ENCODE results near the gene SCAMP1. TPM values are rescaled to one million over a fixed set of nuclear protein-coding genes. Genes with fewer than 3 reads are reported as not detected.
A peak's percentile ranks its signal among the peaks of the same experiment; 100 is the strongest.
"Not testable (repeated sequence)": the region's sequence is repeated elsewhere in the genome, so short reads cannot be mapped to it uniquely, and the experiment has no call there.

Gene SCAMP1
- total and polyA plus RNA-seq, 4 experiments from 2014 or later = 28.9 to 38.3 (median 31.7) TPM

GRCh38 chr5:78424665-78425064 is 64.2 kb downstream of the SCAMP1 start:
- H3K4me3 Mint-ChIP-seq = no peak overlapping the region
- no peak for DNase-seq
- peak overlapping the region in 1 of 7 donors; percentile 61 for H3K27ac Mint-ChIP-seq
- Histone ChIP-seq H3K36me3 (ENCODE audit: insufficient read depth, low read length) (peaks cover 7% of the 10 kb centered on the region), H3K27me3 (ENCODE audit: insufficient read depth, low read length) (no peaks in the 10 kb centered on the region), H3K4me1 (ENCODE audit: insufficient read depth, low read length) (no peaks in the 10 kb centered on the region), H3K27ac (ENCODE audit: low read depth, low read length) (no peak overlapping the region), H3K4me3 (ENCODE audit: low read length in 2 of 2) (no peak overlapping the region), H3K9me3 (ENCODE audit: control insufficient read depth in 1 of 2, low read length in 2 of 2) (no peaks in the 10 kb centered on the region)
- peaks cover 3 to 8% (median 4%) of the 10 kb centered on the region in 4 donors for H3K4me1 Mint-ChIP-seq
- peaks cover 57 to 62% of the 10 kb centered on the region in 2 donors for H3K36me3 Mint-ChIP-seq
- H3K27me3 Mint-ChIP-seq = no peaks in the 10 kb centered on the region
- CTCF ChIA-PET (ENCODE audit: partially characterized antibody) = no interaction called here
- intact Hi-C loops (cut with micrococcal nuclease) = no loop called here
- POLR2A ChIA-PET (ENCODE audit: partially characterized antibody) = no interaction called here
- H3K9me3 Mint-ChIP-seq = peaks cover 0 to 9% (median 4%) of the 10 kb centered on the region in 8 donors

DNA sequence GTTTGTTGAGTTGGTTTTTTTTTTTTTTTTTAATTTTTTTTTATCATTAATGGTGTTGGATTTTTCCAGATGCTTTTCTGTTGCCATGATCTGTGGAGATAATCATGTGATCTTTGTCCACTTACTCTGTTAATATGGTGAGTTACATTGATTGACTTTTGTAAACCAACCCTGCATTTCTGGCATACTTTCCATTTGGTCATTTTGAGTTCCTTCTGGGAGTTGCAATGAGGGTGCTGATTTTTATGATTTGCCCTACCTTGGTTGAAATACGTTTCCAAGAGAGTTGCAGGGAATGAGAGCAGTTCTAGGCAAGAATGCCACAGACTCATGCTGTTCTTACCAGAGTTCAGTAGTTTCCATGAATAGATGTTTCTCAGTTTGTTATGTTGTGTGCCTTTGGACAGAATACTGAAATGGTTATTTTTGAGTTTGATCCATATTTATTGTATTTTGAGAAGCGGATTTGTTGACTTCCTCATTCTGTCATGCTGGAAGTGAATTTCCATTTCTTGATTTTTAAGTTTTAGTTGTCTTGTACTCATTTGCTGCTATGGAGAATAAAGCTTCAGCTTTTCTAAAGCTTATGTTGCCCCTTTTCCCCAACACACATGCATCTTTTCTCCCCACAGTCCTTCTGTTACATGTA is 69.0 kb downstream of the SCAMP1 start:
- intact Hi-C loops (cut with micrococcal nuclease) = no loop called here
- Histone ChIP-seq H3K4me3 (ENCODE audit: low read length in 2 of 2) (no peak overlapping the region), H3K9me3 (ENCODE audit: control insufficient read depth in 1 of 2, low read length in 2 of 2) (no peaks in the 10 kb centered on the region), H3K4me1 (ENCODE audit: insufficient read depth, low read length) (no peaks in the 10 kb centered on the region), H3K27ac (ENCODE audit: low read depth, low read length) (no peak overlapping the region), H3K36me3 (ENCODE audit: insufficient read depth, low read length) (peaks cover 3% of the 10 kb centered on the region), H3K27me3 (ENCODE audit: insufficient read depth, low read length) (no peaks in the 10 kb centered on the region)
- H3K36me3 Mint-ChIP-seq = peaks cover 60 to 66% of the 10 kb centered on the region in 2 donors
- H3K27ac Mint-ChIP-seq = no peak overlapping the region
- H3K4me1 Mint-ChIP-seq = peaks cover 5 to 13% (median 7%) of the 10 kb centered on the region in 4 donors
- H3K9me3 Mint-ChIP-seq = peaks cover 0 to 17% (median 6%) of the 10 kb centered on the region in 8 donors
- no peaks in the 10 kb centered on the region for H3K27me3 Mint-ChIP-seq
- CTCF ChIA-PET (ENCODE audit: partially characterized antibody) = no interaction called here
- POLR2A ChIA-PET (ENCODE audit: partially characterized antibody) = no interaction called here
- H3K4me3 Mint-ChIP-seq = no peak overlapping the region
- no peak for DNase-seq

DNA sequence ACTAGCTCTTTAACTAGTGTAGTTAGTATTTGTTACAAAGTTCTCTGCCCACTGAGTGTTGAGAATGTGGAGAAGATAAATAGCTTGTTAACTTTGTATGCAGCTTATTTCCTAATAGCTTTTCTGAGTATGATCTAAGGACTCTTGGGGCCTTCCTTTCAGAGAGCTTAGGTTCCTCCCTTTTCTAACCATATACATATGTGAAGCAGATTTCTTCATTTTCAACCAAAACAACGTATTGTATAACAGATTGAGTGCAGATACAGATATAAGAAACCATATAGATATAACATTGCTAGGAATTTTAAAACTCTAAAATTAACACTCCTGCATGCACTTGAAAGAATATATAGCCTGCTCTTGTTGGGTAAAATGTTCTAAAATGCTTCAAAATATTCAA is 70.4 kb downstream of the SCAMP1 start:
- Histone ChIP-seq H3K4me1 (ENCODE audit: insufficient read depth, low read length) (no peaks in the 10 kb centered on the region), H3K27me3 (ENCODE audit: insufficient read depth, low read length) (no peaks in the 10 kb centered on the region), H3K27ac (ENCODE audit: low read depth, low read length) (no peak overlapping the region), H3K36me3 (ENCODE audit: insufficient read depth, low read length) (peaks cover 3% of the 10 kb centered on the region), H3K9me3 (ENCODE audit: control insufficient read depth in 1 of 2, low read length in 2 of 2) (no peaks in the 10 kb centered on the region), H3K4me3 (ENCODE audit: low read length in 2 of 2) (no peak overlapping the region)
- CTCF ChIA-PET (ENCODE audit: partially characterized antibody) = no interaction called here
- DNase-seq = no peak
- peaks cover 63 to 69% of the 10 kb centered on the region in 2 donors for H3K36me3 Mint-ChIP-seq
- no peak overlapping the region for H3K4me3 Mint-ChIP-seq
- intact Hi-C loops (cut with micrococcal nuclease) = no loop called here
- peaks cover 5 to 13% (median 7%) of the 10 kb centered on the region in 4 donors for H3K4me1 Mint-ChIP-seq
- H3K9me3 Mint-ChIP-seq = peaks cover 0 to 16% (median 6%) of the 10 kb centered on the region in 8 donors
- no peak overlapping the region for H3K27ac Mint-ChIP-seq
- H3K27me3 Mint-ChIP-seq = no peaks in the 10 kb centered on the region
- POLR2A ChIA-PET (ENCODE audit: partially characterized antibody) = no interaction called here

DNA sequence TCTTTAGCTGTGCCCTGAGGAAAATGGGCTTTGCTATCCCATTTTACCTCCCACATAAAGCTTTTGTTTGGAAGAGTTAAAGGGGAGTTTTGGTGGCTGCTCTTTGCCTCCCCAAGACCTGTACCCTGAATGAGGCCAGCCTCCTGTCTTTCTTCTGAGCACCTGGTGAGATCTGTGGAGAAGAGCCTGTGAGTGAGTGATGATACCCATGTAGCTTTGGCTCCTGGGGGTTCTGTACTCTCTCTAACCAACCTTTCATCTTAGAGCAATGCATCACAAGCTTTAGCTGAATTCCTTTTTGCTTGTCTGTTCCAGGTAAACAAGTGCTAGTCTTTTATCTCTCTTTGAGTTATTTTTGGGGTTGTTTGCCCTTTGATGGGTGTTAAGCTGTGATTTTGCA is 73.6 kb downstream of the SCAMP1 start:
- intact Hi-C loops (cut with micrococcal nuclease) = no loop called here
- Histone ChIP-seq H3K27ac (ENCODE audit: low read depth, low read length) (no peak overlapping the region), H3K27me3 (ENCODE audit: insufficient read depth, low read length) (no peaks in the 10 kb centered on the region), H3K4me1 (ENCODE audit: insufficient read depth, low read length) (no peaks in the 10 kb centered on the region), H3K36me3 (ENCODE audit: insufficient read depth, low read length) (peaks cover 3% of the 10 kb centered on the region), H3K9me3 (ENCODE audit: control insufficient read depth in 1 of 2, low read length in 2 of 2) (no peaks in the 10 kb centered on the region), H3K4me3 (ENCODE audit: low read length in 2 of 2) (no peak overlapping the region)
- Mint-ChIP-seq H3K4me3 (no peak overlapping the region), H3K27ac (no peak overlapping the region), H3K4me1 (peaks cover 5 to 20% (median 10%) of the 10 kb centered on the region in 4 donors), H3K36me3 (peaks cover 64 to 83% of the 10 kb centered on the region in 2 donors), H3K27me3 (no peaks in the 10 kb centered on the region), H3K9me3 (peaks cover 0 to 8% (median 4%) of the 10 kb centered on the region in 8 donors)
- POLR2A ChIA-PET (ENCODE audit: partially characterized antibody) = no interaction called here
- CTCF ChIA-PET (ENCODE audit: partially characterized antibody) = interaction anchor here (1.1 kb wide), 1 partner anchor 11 kb away, joined by 5 read pairs; no protein-coding TSS in a partner anchor
- DNase-seq = no peak

DNA sequence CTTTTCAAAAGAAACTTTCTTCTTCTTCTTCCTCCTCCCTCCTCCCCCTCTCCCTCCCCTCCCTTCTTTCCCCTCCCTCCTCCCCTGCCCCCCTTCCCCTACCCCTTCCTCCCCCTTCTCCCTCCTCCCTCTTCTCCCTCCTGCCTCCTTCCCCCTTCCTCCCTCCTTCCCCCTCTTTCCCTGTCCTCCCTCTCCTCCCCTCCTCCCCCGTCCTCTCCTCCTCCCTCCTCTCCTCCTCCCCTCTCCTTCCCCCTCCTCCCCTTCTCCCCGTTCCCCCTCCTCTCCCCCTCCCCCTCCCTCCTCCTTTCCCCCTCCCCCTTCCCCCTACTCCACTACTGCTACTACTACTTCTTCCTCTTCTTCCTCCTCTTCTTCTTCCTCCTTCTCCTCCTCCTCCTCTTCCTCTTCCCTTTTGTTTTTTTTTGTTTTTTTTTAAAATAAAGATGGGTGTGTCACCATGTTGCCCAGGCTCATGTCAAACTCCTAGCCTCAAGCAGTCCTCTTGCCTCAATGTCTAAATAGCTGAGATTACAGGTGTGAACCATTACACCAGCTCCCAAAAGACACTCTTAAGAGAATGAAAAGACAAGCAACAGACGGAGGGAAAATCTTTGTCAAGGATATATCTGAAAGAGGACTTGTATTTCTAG is 87.5 kb downstream of the SCAMP1 start:
- H3K9me3 ChIP-seq (ENCODE audit: control insufficient read depth in 1 of 2, low read length in 2 of 2) = no peaks in the 10 kb centered on the region
- Mint-ChIP-seq H3K27me3 (no peaks in the 10 kb centered on the region), H3K4me1 (peaks cover 0 to 1% (median under 1%) of the 10 kb centered on the region in 4 donors), H3K4me3 (no peak overlapping the region), H3K27ac (no peak overlapping the region), H3K36me3 (peaks cover 43 to 61% of the 10 kb centered on the region in 2 donors), H3K9me3 (peaks cover 0 to 11% (median 2%) of the 10 kb centered on the region in 8 donors)
- intact Hi-C loops (cut with micrococcal nuclease) = no loop called here
- no peak for DNase-seq
- no peaks in the 10 kb centered on the region for H3K36me3 ChIP-seq (ENCODE audit: insufficient read depth, low read length)
- ChIA-PET CTCF (ENCODE audit: partially characterized antibody) (no interaction called here), POLR2A (ENCODE audit: partially characterized antibody) (no interaction called here)
- no peak overlapping the region for H3K27ac ChIP-seq (ENCODE audit: low read depth, low read length)
- H3K4me1 ChIP-seq (ENCODE audit: insufficient read depth, low read length) = no peaks in the 10 kb centered on the region
- H3K27me3 ChIP-seq (ENCODE audit: insufficient read depth, low read length) = no peaks in the 10 kb centered on the region
- H3K4me3 ChIP-seq (ENCODE audit: low read length in 2 of 2) = no peak overlapping the region

- H3K4me1 Mint-ChIP-seq = no peaks in the 10 kb centered on the region
- Histone ChIP-seq H3K4me1 (ENCODE audit: insufficient read depth, low read length) (no peaks in the 10 kb centered on the region), H3K4me3 (ENCODE audit: low read length in 2 of 2) (no peak overlapping the region), H3K36me3 (ENCODE audit: insufficient read depth, low read length) (no peaks in the 10 kb centered on the region), H3K27ac (ENCODE audit: low read depth, low read length) (no peak overlapping the region), H3K27me3 (ENCODE audit: insufficient read depth, low read length) (no peaks in the 10 kb centered on the region), H3K9me3 (ENCODE audit: control insufficient read depth in 1 of 2, low read length in 2 of 2) (no peaks in the 10 kb centered on the region)
- intact Hi-C loops (cut with micrococcal nuclease) = no loop called here
- CTCF ChIA-PET (ENCODE audit: partially characterized antibody) = no interaction called here
- DNase-seq = no peak
- no peaks in the 10 kb centered on the region for H3K27me3 Mint-ChIP-seq
- POLR2A ChIA-PET (ENCODE audit: partially characterized antibody) = no interaction called here
- H3K4me3 Mint-ChIP-seq = no peak overlapping the region
- H3K9me3 Mint-ChIP-seq = peaks cover 0 to 11% (median 2%) of the 10 kb centered on the region in 8 donors
- no peak overlapping the region for H3K27ac Mint-ChIP-seq
- H3K36me3 Mint-ChIP-seq = peaks cover 39 to 57% of the 10 kb centered on the region in 2 donors
Observed at GRCh38 chr5:78449103-78449502, 88.7 kb downstream of the SCAMP1 start.

- H3K4me1 Mint-ChIP-seq = peaks cover 9 to 21% (median 18%) of the 10 kb centered on the region in 4 donors
- H3K4me3 ChIP-seq (ENCODE audit: low read length in 2 of 2); H3K27ac ChIP-seq (ENCODE audit: low read depth, low read length); POLR2A ChIA-PET (ENCODE audit: partially characterized antibody); H3K27me3 ChIP-seq (ENCODE audit: insufficient read depth, low read length); H3K36me3 ChIP-seq (ENCODE audit: insufficient read depth, low read length); H3K4me1 ChIP-seq (ENCODE audit: insufficient read depth, low read length); H3K27ac Mint-ChIP-seq; H3K27me3 Mint-ChIP-seq; H3K9me3 Mint-ChIP-seq; H3K4me3 Mint-ChIP-seq; CTCF ChIA-PET (ENCODE audit: partially characterized antibody); H3K9me3 ChIP-seq (ENCODE audit: control insufficient read depth in 1 of 2, low read length in 2 of 2); DNase-seq; intact Hi-C loops (cut with micrococcal nuclease): not testable (repeated sequence)
- peaks cover 33 to 44% of the 10 kb centered on the region in 2 donors for H3K36me3 Mint-ChIP-seq
Observed at GRCh38 chr5:78457507-78457906, 97.1 kb downstream of the SCAMP1 start.

All from CD4-positive, alpha-beta memory T cell (primary cell).